Subcutaneous abdominal adipose tissue (tissue), 5 donors: ENCODE data around the gene MNDA.
"Not testable (repeated sequence)": the region's sequence is repeated elsewhere in the genome, so short reads cannot be mapped to it uniquely, and the experiment has no call there.

Source experiments
- H3K27ac ChIP-seq: one replicate; pipeline ENCODE4 v1.7.0; 2013; ENCODE audit warnings: low read depth, mild to moderate bottlenecking, inconsistent platforms, low read length, moderate library complexity
- H3K27me3 ChIP-seq, 5 donors: one replicate each; pipeline ENCODE4 v1.7.0; 2013; ENCODE audit warnings: low read length in 5 of 5, inconsistent platforms in 1 of 5; ENCODE audit not compliant: control insufficient read depth in 5 of 5, insufficient read depth in 4 of 5
- H3K36me3 ChIP-seq, 5 donors: one replicate each; pipeline ENCODE4 v1.7.0; 2013; ENCODE audit warnings: low read length in 5 of 5; ENCODE audit not compliant: control insufficient read depth in 5 of 5, insufficient read depth in 5 of 5
- H3K4me1 ChIP-seq, 5 donors: one replicate each; pipeline ENCODE4 v1.7.0; 2013; ENCODE audit warnings: low read length in 5 of 5, mild to moderate bottlenecking in 3 of 5, moderate library complexity in 1 of 5; ENCODE audit not compliant: control insufficient read depth in 5 of 5, insufficient read depth in 5 of 5
- H3K4me3 ChIP-seq, 5 donors: one replicate each; pipeline ENCODE4 v1.7.0; 2013; ENCODE audit warnings: low read length in 5 of 5, low read depth in 1 of 5
- H3K9ac ChIP-seq, 5 donors: one replicate each; pipeline ENCODE4 v1.7.0; 2013; ENCODE audit warnings: low read length in 5 of 5, mild to moderate bottlenecking in 4 of 5, moderate library complexity in 3 of 5
- H3K9me3 ChIP-seq, 5 donors: one replicate each; pipeline ENCODE4 v1.7.0; 2013; ENCODE audit warnings: low read length in 5 of 5; ENCODE audit not compliant: control insufficient read depth in 5 of 5
- donor health status: healthy.
- donor health status: healthy.
- donor health status: healthy.
- donor health status: healthy.
- donor health status: healthy.

Gene MNDA

GRCh38 chr1:158833264-158833663 is 2.1 kb downstream of the MNDA start:
- Histone ChIP-seq H3K9me3 (peaks cover 0 to 3% (median 0%) of the 10 kb centered on the region in 5 donors), H3K4me3 (peak overlapping the region in 1 of 5 donors; percentile 20), H3K9ac (no peak overlapping the region), H3K27me3 (no peaks in the 10 kb centered on the region), H3K27ac (no peak overlapping the region), H3K36me3 (no peaks in the 10 kb centered on the region), H3K4me1 (peaks cover 0 to 8% (median 0%) of the 10 kb centered on the region in 5 donors)

- no peak overlapping the region for H3K9ac ChIP-seq
- H3K36me3 ChIP-seq: no peaks in the 10 kb centered on the region
- H3K4me3 ChIP-seq: no peak overlapping the region
Observed at GRCh38 chr1:158836038-158836437, 4.9 kb downstream of the MNDA start.

GRCh38 chr1:158838660-158839059 is 7.5 kb downstream of the MNDA start:
- Histone ChIP-seq H3K4me1 (no peaks in the 10 kb centered on the region), H3K36me3 (no peaks in the 10 kb centered on the region), H3K27ac (no peak overlapping the region), H3K9ac (no peak overlapping the region), H3K9me3 (peaks cover 0 to 3% (median 0%) of the 10 kb centered on the region in 5 donors), H3K4me3 (no peak overlapping the region), H3K27me3 (no peaks in the 10 kb centered on the region)

More at GRCh38 chr1:158836038-158836437, 4.9 kb downstream of the MNDA start:
- Histone ChIP-seq H3K27me3 (no peaks in the 10 kb centered on the region), H3K27ac (no peak overlapping the region), H3K9me3 (peaks cover 0 to 3% (median 0%) of the 10 kb centered on the region in 5 donors), H3K4me1 (no peaks in the 10 kb centered on the region)

GRCh38 chr1:158839566-158839965 is 8.4 kb downstream of the MNDA start:
- Histone ChIP-seq H3K4me1 (no peaks in the 10 kb centered on the region), H3K36me3 (peaks cover 0 to 2% (median 0%) of the 10 kb centered on the region in 5 donors), H3K27me3 (no peaks in the 10 kb centered on the region), H3K9ac (no peak overlapping the region), H3K27ac (no peak overlapping the region), H3K9me3 (peaks cover 0 to 3% (median 0%) of the 10 kb centered on the region in 5 donors), H3K4me3 (no peak overlapping the region)

- peaks cover 0 to 3% (median 0%) of the 10 kb centered on the region in 5 donors for H3K9me3 ChIP-seq
- no peaks in the 10 kb centered on the region for H3K4me1 ChIP-seq
- H3K27ac ChIP-seq: no peak overlapping the region
- no peak overlapping the region for H3K9ac ChIP-seq
- no peak overlapping the region for H3K4me3 ChIP-seq
- no peaks in the 10 kb centered on the region for H3K27me3 ChIP-seq
- H3K36me3 ChIP-seq: peaks cover 0 to 2% (median 0%) of the 10 kb centered on the region in 5 donors
Observed at GRCh38 chr1:158840236-158840635, 9.1 kb downstream of the MNDA start.

GRCh38 chr1:158864595-158864994 is 33.4 kb downstream of the MNDA start:
- no peak overlapping the region for H3K4me3 ChIP-seq
- no peak overlapping the region for H3K9ac ChIP-seq
- H3K27ac ChIP-seq: no peak overlapping the region
- no peaks in the 10 kb centered on the region for H3K4me1 ChIP-seq
- peaks cover 0 to 3% (median 1%) of the 10 kb centered on the region in 5 donors for H3K9me3 ChIP-seq
- H3K27me3 ChIP-seq: no peaks in the 10 kb centered on the region
- no peaks in the 10 kb centered on the region for H3K36me3 ChIP-seq

- H3K36me3 ChIP-seq, H3K27me3 ChIP-seq, H3K9ac ChIP-seq, H3K9me3 ChIP-seq, H3K27ac ChIP-seq, H3K4me3 ChIP-seq, H3K4me1 ChIP-seq: not testable (repeated sequence)
Observed at GRCh38 chr1:158870438-158870837, 39.3 kb downstream of the MNDA start.

GRCh38 chr1:158873141-158873540 is 42.0 kb downstream of the MNDA start:
- H3K36me3 ChIP-seq: no peaks in the 10 kb centered on the region
- H3K9ac ChIP-seq: no peak overlapping the region
- H3K9me3 ChIP-seq: no peaks in the 10 kb centered on the region
- no peaks in the 10 kb centered on the region for H3K4me1 ChIP-seq
- no peak overlapping the region for H3K27ac ChIP-seq
- no peak overlapping the region for H3K4me3 ChIP-seq
- no peaks in the 10 kb centered on the region for H3K27me3 ChIP-seq

- H3K4me1 ChIP-seq: no peaks in the 10 kb centered on the region
- H3K36me3 ChIP-seq: no peaks in the 10 kb centered on the region
Observed at GRCh38 chr1:158893654-158894053, 62.5 kb downstream of the MNDA start.

GRCh38 chr1:158898722-158899121 is 67.6 kb downstream of the MNDA start:
- Histone ChIP-seq H3K4me3 (no peak overlapping the region), H3K9ac (no peak overlapping the region), H3K9me3 (peaks cover 0 to 3% (median 0%) of the 10 kb centered on the region in 5 donors), H3K27me3 (no peaks in the 10 kb centered on the region), H3K36me3 (no peaks in the 10 kb centered on the region), H3K27ac (no peak overlapping the region), H3K4me1 (no peaks in the 10 kb centered on the region)

More at GRCh38 chr1:158893654-158894053, 62.5 kb downstream of the MNDA start:
- Histone ChIP-seq H3K4me3 (no peak overlapping the region), H3K9me3 (peaks cover 0 to 3% (median 0%) of the 10 kb centered on the region in 5 donors), H3K9ac (no peak overlapping the region), H3K27me3 (no peaks in the 10 kb centered on the region), H3K27ac (no peak overlapping the region)
